ENCODE measurements around the gene TRAPPC10. TPM values are rescaled to one million over a fixed set of nuclear protein-coding genes. Genes with fewer than 3 reads are reported as not detected.
A peak's percentile ranks its signal among the peaks of the same experiment; 100 is the strongest.
"Not testable (repeated sequence)": the region's sequence is repeated elsewhere in the genome, so short reads cannot be mapped to it uniquely, and the experiment has no call there.

TRAPPC10 gene
- total and polyA plus RNA-seq, 10 donors, result 6.0 to 83.2 (median 63.3) TPM

DNA sequence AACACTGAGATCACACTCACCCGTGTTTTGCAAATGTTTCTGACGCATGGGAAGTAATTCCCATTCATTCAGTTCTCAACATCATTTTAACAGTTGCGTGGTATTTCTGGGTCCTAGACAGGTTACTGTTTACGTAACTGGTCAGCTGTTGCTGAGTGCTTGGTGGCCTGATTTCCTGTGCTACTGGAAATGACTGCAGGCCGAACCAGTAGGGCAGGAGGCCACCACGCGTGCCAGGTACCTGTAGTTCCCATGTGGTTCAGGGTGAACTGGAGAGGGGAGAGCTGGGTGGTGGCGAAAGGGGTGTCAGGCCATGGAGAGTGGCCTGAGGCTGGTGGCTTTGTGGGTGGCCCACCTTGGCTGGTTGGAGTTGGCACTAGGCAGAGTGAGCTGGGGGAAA, 122.6 kb downstream of the TRAPPC10 start:
- WGBS, 5 donors, result no CpG with 5 or more reads among the region's 8 CpGs
- H3K27ac ChIP-seq; intact Hi-C loops (cut with DNase I; ENCODE audit: low total_unique reads); H3K4me3 ChIP-seq; DNase-seq; H3K9me3 ChIP-seq; H3K36me3 ChIP-seq; H3K4me1 ChIP-seq; H3K27me3 ChIP-seq (replicated peaks in 1 of 7): not testable (repeated sequence)

- DNase-seq; intact Hi-C loops (cut with DNase I; ENCODE audit: low total_unique reads); H3K4me3 ChIP-seq; H3K27ac ChIP-seq; H3K9me3 ChIP-seq; H3K36me3 ChIP-seq; H3K27me3 ChIP-seq (replicated peaks in 1 of 7); H3K4me1 ChIP-seq: not testable (repeated sequence)
- WGBS, 5 donors, result no CpG with 5 or more reads among the region's 15 CpGs
Observed at GRCh38 chr21:44138039-44138438, 125.9 kb downstream of the TRAPPC10 start.

- DNase-seq, result peak; percentile 18
- H3K36me3 ChIP-seq; H3K9me3 ChIP-seq; H3K27me3 ChIP-seq (replicated peaks in 1 of 7); H3K4me3 ChIP-seq; intact Hi-C loops (cut with DNase I; ENCODE audit: low total_unique reads); H3K4me1 ChIP-seq: not testable (repeated sequence)
- peak overlapping the region in 4 of 8 donors; percentile 67 to 78 (median 72) for H3K27ac ChIP-seq
- WGBS, 5 donors, result 29 to 82% (median 46%) methylated on average over 2 to 6 of the region's 30 CpGs; no CpG with 5 or more reads in 2 of the 5 donors
Observed at GRCh38 chr21:44139787-44140551, 127.9 kb downstream of the TRAPPC10 start.

DNA sequence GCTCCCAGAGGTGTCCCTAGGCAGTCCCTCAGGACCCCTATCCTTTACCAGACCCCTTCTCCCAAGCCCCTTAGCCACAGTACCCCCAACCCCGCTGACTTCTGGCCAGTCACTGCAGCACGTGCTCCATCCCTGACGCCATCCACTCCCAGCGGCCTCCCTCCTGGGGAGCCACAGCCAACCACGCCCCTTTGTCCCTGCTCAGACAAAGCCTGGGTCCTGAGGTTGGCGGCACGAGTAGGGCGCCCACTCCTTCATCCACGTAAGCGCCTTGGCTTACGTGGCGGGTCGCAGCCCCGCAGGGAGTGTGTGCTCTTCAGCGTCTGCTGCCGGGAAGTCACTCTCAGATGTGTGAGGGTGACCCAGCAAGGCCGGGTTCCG, 128.4 kb downstream of the TRAPPC10 start:
- H3K36me3 ChIP-seq; H3K4me1 ChIP-seq; H3K9me3 ChIP-seq; H3K27me3 ChIP-seq (replicated peaks in 1 of 7); DNase-seq; H3K4me3 ChIP-seq; intact Hi-C loops (cut with DNase I; ENCODE audit: low total_unique reads): not testable (repeated sequence)
- H3K27ac ChIP-seq, result peak overlapping the region in 1 of 8 donors; percentile 51
- WGBS, 5 donors, result no CpG with 5 or more reads among the region's 18 CpGs

DNA sequence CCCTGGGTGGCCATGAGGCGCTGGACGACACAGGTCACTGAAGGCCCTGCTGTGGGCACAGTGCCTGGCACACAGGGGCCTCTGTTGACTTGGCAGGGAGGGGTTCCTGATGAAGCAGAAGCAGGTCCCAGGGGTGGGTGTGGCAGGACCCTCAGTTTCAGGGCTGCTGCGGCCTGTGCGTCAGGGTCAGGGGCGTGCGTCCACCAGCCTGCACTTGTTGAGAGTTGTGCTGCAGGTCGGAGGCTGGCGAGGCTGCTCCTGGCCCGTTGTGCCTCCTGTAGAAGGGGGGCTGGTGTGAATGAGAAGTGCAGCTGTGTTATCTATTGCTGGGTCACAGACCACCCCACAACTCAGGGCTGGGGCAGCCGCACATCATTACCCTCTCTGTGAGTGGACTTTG, 130.4 kb downstream of the TRAPPC10 start:
- H3K36me3 ChIP-seq; H3K4me3 ChIP-seq; DNase-seq; intact Hi-C loops (cut with DNase I; ENCODE audit: low total_unique reads); H3K27ac ChIP-seq; H3K4me1 ChIP-seq; H3K27me3 ChIP-seq (replicated peaks in 1 of 7); H3K9me3 ChIP-seq: not testable (repeated sequence)
- 72% methylated on average over 6 of the region's 10 CpGs; no CpG with 5 or more reads in 4 of the 5 donors for WGBS, 5 donors

GRCh38 chr21:44143380-44143779, 131.3 kb downstream of the TRAPPC10 start:
- H3K27ac ChIP-seq, result peak overlapping the region in 1 of 8 donors; percentile 50
- intact Hi-C loops (cut with DNase I; ENCODE audit: low total_unique reads); H3K4me3 ChIP-seq; H3K27me3 ChIP-seq (replicated peaks in 1 of 7); H3K9me3 ChIP-seq; H3K4me1 ChIP-seq; H3K36me3 ChIP-seq; DNase-seq: not testable (repeated sequence)
- 10% methylated on average over 2 of the region's 17 CpGs; no CpG with 5 or more reads in 4 of the 5 donors for WGBS, 5 donors

DNA sequence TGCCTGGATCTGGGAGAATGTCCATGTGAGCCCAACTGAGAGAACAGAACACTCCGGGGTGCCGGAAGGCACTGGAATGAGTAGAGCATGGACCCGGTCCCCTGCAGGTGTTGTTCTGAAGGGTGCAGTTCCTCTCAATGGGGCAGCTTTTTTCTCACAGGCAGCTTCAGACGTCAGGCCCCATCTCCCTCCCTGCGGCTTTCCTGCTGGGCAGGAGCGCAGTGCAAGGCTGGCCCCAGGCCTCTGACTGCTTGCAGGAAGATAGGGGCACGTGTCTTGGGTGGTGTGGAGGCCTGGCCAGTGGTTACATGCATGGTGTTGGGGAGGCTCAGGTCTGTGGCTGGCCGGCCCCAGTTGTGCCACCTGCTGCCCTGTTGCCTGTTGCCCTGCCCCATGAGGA, 131.9 kb downstream of the TRAPPC10 start:
- H3K9me3 ChIP-seq; DNase-seq; H3K4me3 ChIP-seq; H3K4me1 ChIP-seq; H3K36me3 ChIP-seq; intact Hi-C loops (cut with DNase I; ENCODE audit: low total_unique reads); H3K27me3 ChIP-seq (replicated peaks in 1 of 7): not testable (repeated sequence)
- WGBS, 5 donors, result 30% methylated on average over 2 of the region's 8 CpGs; no CpG with 5 or more reads in 4 of the 5 donors
- peak overlapping the region in 1 of 8 donors; percentile 50 for H3K27ac ChIP-seq

GRCh38 chr21:44144784-44145602, 132.9 kb downstream of the TRAPPC10 start:
- H3K27ac ChIP-seq; H3K27me3 ChIP-seq (replicated peaks in 1 of 7); H3K4me3 ChIP-seq; H3K9me3 ChIP-seq; H3K4me1 ChIP-seq; H3K36me3 ChIP-seq; DNase-seq; intact Hi-C loops (cut with DNase I; ENCODE audit: low total_unique reads): not testable (repeated sequence)
- WGBS, 5 donors, result no CpG with 5 or more reads among the region's 22 CpGs

DNA sequence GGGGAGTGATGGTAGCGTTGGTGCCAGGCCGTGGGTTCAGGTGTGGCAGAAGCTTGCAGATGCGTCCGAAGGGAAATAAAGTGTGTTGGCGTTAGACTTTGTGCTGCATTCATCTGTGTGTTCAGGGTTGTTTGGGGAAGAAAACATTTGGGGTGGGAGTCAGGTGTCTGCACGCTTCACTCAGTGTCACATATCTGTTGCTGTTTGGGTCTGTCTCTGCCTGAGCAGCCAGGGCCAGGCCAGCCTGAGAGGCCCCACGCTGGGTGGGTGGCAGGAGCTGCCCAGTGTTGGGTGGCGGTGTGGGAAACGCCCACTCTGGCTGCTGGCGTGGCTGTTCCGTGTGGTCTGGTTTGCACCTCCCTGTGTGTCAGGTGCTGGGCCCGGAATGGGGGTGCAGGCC, 133.5 kb downstream of the TRAPPC10 start:
- intact Hi-C loops (cut with DNase I; ENCODE audit: low total_unique reads); H3K4me3 ChIP-seq; DNase-seq; H3K9me3 ChIP-seq; H3K27me3 ChIP-seq (replicated peaks in 1 of 7); H3K36me3 ChIP-seq; H3K27ac ChIP-seq; H3K4me1 ChIP-seq: not testable (repeated sequence)
- no CpG with 5 or more reads among the region's 12 CpGs for WGBS, 5 donors

GRCh38 chr21:44147108-44147507, 135.0 kb downstream of the TRAPPC10 start:
- H3K27me3 ChIP-seq (replicated peaks in 1 of 7); intact Hi-C loops (cut with DNase I; ENCODE audit: low total_unique reads): not testable (repeated sequence)
- no CpG with 5 or more reads among the region's 8 CpGs for WGBS, 5 donors

DNA sequence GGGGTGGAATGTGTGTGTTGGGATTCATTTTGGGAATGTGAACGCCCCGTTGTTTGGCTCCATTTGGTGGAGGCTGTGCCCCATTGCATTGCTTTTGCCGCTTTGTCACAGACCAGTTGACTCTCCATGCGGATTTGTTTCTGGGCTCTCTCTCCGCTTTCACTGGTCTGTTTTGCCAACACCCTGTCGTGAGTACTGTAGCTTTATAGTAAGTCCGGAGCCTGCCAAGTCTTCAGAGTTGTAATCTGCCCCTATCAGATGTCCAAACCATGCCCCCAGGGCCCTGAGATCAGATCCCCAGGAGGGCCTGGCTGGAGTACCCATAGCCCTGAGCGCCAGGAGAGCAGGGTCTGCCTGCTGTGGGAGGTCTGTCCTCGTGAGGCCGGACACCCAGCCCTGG, 138.1 kb downstream of the TRAPPC10 start:
- DNase-seq; H3K9me3 ChIP-seq; intact Hi-C loops (cut with DNase I; ENCODE audit: low total_unique reads); H3K36me3 ChIP-seq; H3K4me1 ChIP-seq; H3K4me3 ChIP-seq; H3K27me3 ChIP-seq (replicated peaks in 1 of 7); H3K27ac ChIP-seq: not testable (repeated sequence)
- WGBS, 5 donors, result 100% methylated on average over 2 of the region's 10 CpGs; no CpG with 5 or more reads in 4 of the 5 donors

More at GRCh38 chr21:44147108-44147507, 135.0 kb downstream of the TRAPPC10 start:
- not testable (repeated sequence) for H3K36me3 ChIP-seq, H3K9me3 ChIP-seq, DNase-seq, H3K27ac ChIP-seq, H3K4me3 ChIP-seq, H3K4me1 ChIP-seq

All from spleen (tissue), 11 donors.